Measurements from ENCODE around the gene CHMP5.

The CHMP5 gene

DNA sequence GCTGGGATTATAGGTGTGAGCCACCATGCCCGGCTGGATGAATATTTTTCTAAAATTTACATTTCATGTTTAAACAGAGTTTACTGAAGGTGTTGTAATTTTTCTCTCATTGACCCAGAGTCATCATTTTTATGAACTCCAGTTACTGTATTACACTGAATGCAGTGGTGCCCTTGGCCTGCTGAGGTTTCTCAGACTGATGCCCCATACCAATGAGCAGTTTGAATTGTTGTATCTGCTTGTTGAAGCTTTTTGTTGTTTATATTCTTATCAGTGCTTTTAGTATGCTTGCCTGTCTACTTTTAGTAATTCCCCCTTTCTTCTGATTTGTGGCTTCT lies 55.4 kb downstream of the CHMP5 start:
- DNase-seq: no peak

DNA sequence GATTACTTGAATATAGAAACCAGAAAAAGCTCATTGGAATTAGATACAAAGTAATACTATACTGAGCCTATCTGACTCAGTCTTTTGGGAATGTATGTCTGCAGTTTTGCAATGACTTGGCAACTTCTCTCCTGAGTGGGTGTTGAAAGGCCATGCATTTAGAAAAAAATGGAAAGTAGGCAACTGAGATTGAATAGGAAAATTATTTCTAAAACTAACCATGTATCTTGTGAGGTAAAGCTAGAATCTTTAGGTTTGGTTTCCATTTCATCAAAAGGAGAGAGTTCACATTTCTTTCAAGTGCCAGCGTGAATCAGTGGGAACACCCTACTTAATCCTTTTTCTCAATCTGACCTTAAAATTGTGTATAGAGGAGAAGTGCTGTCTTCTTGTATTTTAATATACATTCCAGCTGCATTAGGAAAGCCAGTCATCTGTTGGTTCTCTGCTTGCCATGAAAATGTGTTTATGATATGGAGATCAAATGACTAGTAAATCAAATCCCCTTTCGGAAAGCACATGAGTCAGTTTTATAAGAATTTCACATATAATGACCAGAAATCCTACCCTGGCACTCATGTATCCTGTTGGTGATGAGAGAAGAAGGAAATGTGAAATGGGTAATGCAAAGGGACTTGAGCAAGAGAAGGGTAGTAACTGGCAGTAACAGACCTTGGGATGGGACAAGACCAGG lies 55.9 kb downstream of the CHMP5 start:
- no peak for DNase-seq

DNA sequence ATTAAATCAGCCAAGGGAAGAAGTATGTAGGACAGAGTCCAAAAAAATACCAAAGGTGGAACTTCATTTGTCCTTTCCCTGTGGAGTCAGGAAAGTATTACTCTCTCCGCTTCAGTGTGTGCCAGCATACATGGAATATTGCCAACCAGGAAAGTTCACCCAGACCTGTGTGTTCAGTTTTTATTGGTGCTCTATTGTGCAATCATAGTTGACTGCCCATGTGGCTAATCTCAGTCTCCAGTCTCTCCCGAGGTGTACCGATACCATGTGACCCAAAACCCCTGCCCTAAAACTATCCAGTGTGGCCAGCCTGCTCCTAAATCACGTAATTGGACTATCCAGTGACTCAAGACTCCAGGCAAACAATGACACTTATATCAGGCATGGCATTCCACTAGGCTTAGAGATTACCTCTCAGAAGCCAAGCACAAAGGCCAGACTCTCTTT lies 64.3 kb downstream of the CHMP5 start:
- DNase-seq: no peak

- no peak for DNase-seq
Measured at GRCh38 chr9:33329979-33330378, 65.1 kb downstream of the CHMP5 start.

GRCh38 chr9:33331377-33331891 lies 66.6 kb downstream of the CHMP5 start:
- DNase-seq: no peak
